IMR-90 (cell line): ENCODE data around the gene NEURL1B. TPM values are rescaled to one million over a fixed set of nuclear protein-coding genes. Genes with fewer than 3 reads are reported as not detected.
A peak's percentile ranks its signal among the peaks of the same experiment; 100 is the strongest.

Source experiments
- ATAC-seq: fragments of 200-7000 bp; cut with Tn5 transposase; 2 replicates; pipeline ENCODE4 v1.9.1; 2020; ENCODE audit warnings: low read depth, mild to moderate bottlenecking, moderate library complexity
- BruUV-seq: library from RNA; stranded (reverse); fragments of 400-500 nt; replicated peaks from 2 replicates; lab custom pipeline; 2021; lab: Mats Ljungman, UMichigan
- CTCF ChIA-PET: fragments of 300-600 bp; formaldehyde crosslinking; extraction: SDS; loops from one replicate; lab custom pipeline; 2021; ENCODE audit warnings: antibody characterized with exemption; lab: Yijun Ruan, JAX
- POLR2A ChIA-PET: fragments of 300-600 bp; sonication (Branson Sonifier 250); formaldehyde crosslinking; loops from one replicate; lab custom pipeline; 2022; ENCODE audit warnings: antibody characterized with exemption; ENCODE audit not compliant: unreplicated experiment; lab: Charles Lee
- DNase-seq: peaks from one replicate; pipeline ENCODE4 v3.0.0; 2013
- H2AFZ ChIP-seq: replicated peaks from 2 replicates; pipeline ENCODE3; 2013; ENCODE audit warnings: low read length, mild to moderate bottlenecking; ENCODE audit not compliant: poor library complexity
- H2AK5ac ChIP-seq: 2 replicates; pipeline ENCODE4 v1.6.1; 2013; ENCODE audit warnings: low read depth, low read length, inconsistent platforms
- H2AK9ac ChIP-seq: replicated peaks from 2 replicates; pipeline ENCODE3; 2013; ENCODE audit warnings: mild to moderate bottlenecking, low read depth, low read length, moderate library complexity; ENCODE audit not compliant: poor library complexity
- H2BK120ac ChIP-seq: 2 replicates; pipeline ENCODE4 v1.6.1; 2013; ENCODE audit warnings: low read depth, low read length, inconsistent platforms
- H2BK15ac ChIP-seq: 3 replicates; pipeline ENCODE4 v1.6.1; 2013; ENCODE audit warnings: low read depth, low read length, inconsistent platforms
- H2BK20ac ChIP-seq: 2 replicates; pipeline ENCODE4 v1.6.1; 2013; ENCODE audit warnings: low read depth, mild to moderate bottlenecking, inconsistent platforms, low read length, moderate library complexity
- H2BK5ac ChIP-seq: 2 replicates; pipeline ENCODE4 v1.6.1; 2013; ENCODE audit warnings: mild to moderate bottlenecking, low read depth, low read length, inconsistent platforms; ENCODE audit not compliant: poor library complexity, severe bottlenecking
- H3K14ac ChIP-seq: replicated peaks from 2 replicates; pipeline ENCODE4 v1.6.1; 2013; ENCODE audit warnings: low read depth, low read length, inconsistent platforms
- H3K18ac ChIP-seq: 2 replicates; pipeline ENCODE4 v1.6.1; 2013; ENCODE audit warnings: low read depth, low read length, control low read depth
- H3K23ac ChIP-seq: 2 replicates; pipeline ENCODE4 v1.6.1; 2013; ENCODE audit warnings: low read depth, low read length, inconsistent platforms
- H3K27ac ChIP-seq: 2 replicates; pipeline ENCODE4 v1.5.1; 2013; ENCODE audit warnings: mild to moderate bottlenecking, control low read depth, low read length; ENCODE audit not compliant: insufficient read depth
- H3K27me3 ChIP-seq: 2 replicates; pipeline ENCODE4 v1.6.1; 2013; ENCODE audit warnings: low read length; ENCODE audit not compliant: control insufficient read depth, insufficient read depth
- H3K36me3 ChIP-seq: 2 replicates; pipeline ENCODE4 v1.6.1; 2013; ENCODE audit warnings: low read length, mixed read lengths; ENCODE audit not compliant: control insufficient read depth, insufficient read depth
- H3K4ac ChIP-seq: 2 replicates; pipeline ENCODE4 v1.6.1; 2013; ENCODE audit warnings: low read depth, low read length, inconsistent platforms
- H3K4me1 ChIP-seq: 2 replicates; pipeline ENCODE4 v1.6.1; 2013; ENCODE audit warnings: low read length, mixed read lengths; ENCODE audit not compliant: control insufficient read depth, insufficient read depth
- H3K4me2 ChIP-seq: 2 replicates; pipeline ENCODE4 v1.6.1; 2013; ENCODE audit warnings: low read depth, mild to moderate bottlenecking, control low read depth, low read length, moderate library complexity
- H3K4me3 ChIP-seq: 2 replicates; pipeline ENCODE4 v1.5.1; 2013; ENCODE audit warnings: low read depth, mild to moderate bottlenecking, control low read depth, low read length, moderate library complexity; ENCODE audit not compliant: insufficient read depth
- H3K56ac ChIP-seq: 2 replicates; pipeline ENCODE4 v1.6.1; 2013; ENCODE audit warnings: low read length, inconsistent platforms; ENCODE audit not compliant: insufficient read depth; ENCODE audit errors: extremely low read depth
- H3K79me1 ChIP-seq, 2 experiments: 2 replicates each; pipeline ENCODE4 v1.6.1; 2013; ENCODE audit warnings: low read length in 2 of 2, inconsistent platforms in 1 of 2, low read depth in 1 of 2
- H3K9ac ChIP-seq: 2 replicates; pipeline ENCODE4 v1.6.1; 2013; ENCODE audit warnings: low read depth, low read length, control low read depth
- H3K9me1 ChIP-seq: 2 replicates; pipeline ENCODE4 v1.6.1; 2013; ENCODE audit warnings: low read length, inconsistent platforms; ENCODE audit not compliant: insufficient read depth
- H3K9me3 ChIP-seq: 2 replicates; pipeline ENCODE4 v1.6.1; 2013; ENCODE audit warnings: low read length; ENCODE audit not compliant: control insufficient read depth, insufficient read depth
- H4K20me1 ChIP-seq: 2 replicates; pipeline ENCODE4 v1.6.1; 2013; ENCODE audit warnings: low read length, inconsistent platforms; ENCODE audit not compliant: insufficient read depth
- H4K5ac ChIP-seq: 2 replicates; pipeline ENCODE4 v1.6.1; 2013; ENCODE audit warnings: mild to moderate bottlenecking, low read depth, low read length, control low read depth
- H4K8ac ChIP-seq, 2 experiments: 2 replicates each; pipeline ENCODE4 v1.6.1; 2013; ENCODE audit warnings: low read depth in 2 of 2, low read length in 2 of 2, control low read depth in 1 of 2, inconsistent platforms in 1 of 2
- H4K91ac ChIP-seq: 2 replicates; pipeline ENCODE4 v1.6.1; 2013; ENCODE audit warnings: low read depth, low read length, inconsistent platforms; ENCODE audit not compliant: insufficient read depth
- BHLHE40 ChIP-seq: fragments of 150-350 bp; IDR thresholded peaks from 2 replicates; pipeline ENCODE4 v1.6.1; 2016; ENCODE audit warnings: mild to moderate bottlenecking, low read depth, low read length
- CEBPB ChIP-seq: IDR thresholded peaks from 2 replicates; pipeline ENCODE4 v1.6.1; 2012; ENCODE audit warnings: low read depth, low read length, improper control_type of control experiment
- CHD1 ChIP-seq: IDR thresholded peaks from 2 replicates; pipeline ENCODE4 v1.6.1; 2012; ENCODE audit warnings: low read depth, low read length, improper control_type of control experiment
- WGBS, 2 experiments: methylation state at CpG; one replicate each; pipeline versions ENCODE4 v1.1.5 to v1.1.7; 2013; ENCODE audit warnings: missing lambda C conversion rate in 2 of 2; ENCODE audit not compliant: insufficient read length in 1 of 2; ENCODE audit errors: extremely low coverage in 2 of 2; 5-methylcytosine and 5-hydroxymethylcytosine counted together
- dilution Hi-C: fragments of 300-500 bp; cut with HindIII; formaldehyde crosslinking; loops from one replicate; pipeline ENCODE4 v1.14.3; 2018; ENCODE audit warnings: low sequenced_read_pairs; ENCODE audit not compliant: unreplicated experiment
- in situ Hi-C: fragments of 300-500 bp; cut with MboI; formaldehyde crosslinking; loops from 3 replicates; pipeline ENCODE4 v1.14.3; 2019; ENCODE audit warnings: low sequenced_read_pairs, inconsistent platforms, mixed read lengths
- intact Hi-C: fragments of 100-400 bp; cut with micrococcal nuclease; formaldehyde crosslinking; loops from 2 replicates; pipeline ENCODE4 v1.10.0; 2022
- polyA plus RNA-seq, 3 experiments: library from polyadenylated mRNA; depleted of rRNA; stranded (reverse); fragments of >200 nt; gene quantifications; 2 replicates each; pipeline ENCODE4 v1.2.3, GENCODE V29; 2012; ENCODE audit warnings: low replicate concordance in 1 of 3
- total RNA-seq: library from RNA; depleted of rRNA; stranded (reverse); fragments of >200 nt; gene quantifications from 2 replicates; pipeline ENCODE4 v1.2.3, GENCODE V29; 2012

The NEURL1B gene
- total and polyA plus RNA-seq, 2 of the 4 experiments (the other 2 are of a cell fraction) = 1.8 to 2.8 TPM

DNA sequence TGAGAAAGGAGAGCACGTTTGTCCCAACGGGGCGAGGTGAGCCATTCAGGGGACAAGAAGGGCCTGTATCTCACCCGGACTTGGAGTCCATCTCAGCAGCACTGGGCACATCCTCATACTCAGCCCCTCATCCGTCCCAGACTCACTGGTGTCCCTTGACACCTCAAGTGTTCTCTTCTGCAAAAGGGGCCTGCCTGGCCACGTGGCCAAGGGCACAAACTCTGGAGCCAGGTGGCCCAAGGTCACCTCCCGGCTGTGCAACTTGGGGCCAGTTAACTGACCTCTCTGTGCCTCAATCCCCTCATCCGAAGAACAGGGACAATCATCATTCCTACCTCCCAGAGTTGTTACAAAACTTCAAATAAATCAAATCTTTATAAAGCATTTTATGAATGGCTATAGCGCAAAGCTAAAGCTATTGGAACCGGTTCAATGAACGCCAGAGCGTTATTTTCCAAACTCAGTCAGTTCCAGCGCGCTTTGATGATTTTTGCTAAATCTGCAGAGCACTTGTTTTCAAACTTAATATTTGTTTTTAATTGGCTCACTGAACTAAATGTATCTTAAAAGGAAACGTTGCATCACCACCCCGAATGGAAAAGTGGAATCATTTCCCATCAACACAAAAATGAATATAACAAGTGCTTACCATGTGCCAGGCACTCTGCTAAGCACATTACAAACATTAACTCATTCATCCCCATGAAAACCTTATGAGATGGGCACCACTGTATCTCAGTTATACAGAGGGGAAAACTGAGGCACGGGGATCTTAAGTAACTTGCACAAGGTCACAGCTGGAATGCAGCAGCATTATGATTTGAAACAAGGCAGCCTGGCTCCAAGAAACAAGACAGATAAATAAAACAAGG is 80.6 kb downstream of the NEURL1B start:
- peak overlapping the region; percentile 27 for H3K4me2 ChIP-seq
- no peaks in the 10 kb centered on the region for H3K36me3 ChIP-seq
- H4K5ac ChIP-seq = peak overlapping the region; percentile 28
- no peak overlapping the region; a peak in 1 of 4 replicates for H4K8ac ChIP-seq
- peaks cover 0 to 2% of the 10 kb centered on the region in 2 experiments; a peak in 2 of 4 replicates for H3K79me1 ChIP-seq
- H3K4ac ChIP-seq = peak overlapping the region; percentile 24; the same call in 1 of the 2 replicates
- no peak overlapping the region for H2BK5ac ChIP-seq
- H2AFZ ChIP-seq = no peak overlapping the region
- H3K56ac ChIP-seq = no peak overlapping the region
- no peak overlapping the region for H2AK9ac ChIP-seq
- H2AK5ac ChIP-seq = no peak overlapping the region; the same call in 1 of the 2 replicates
- no peak overlapping the region for H3K4me3 ChIP-seq
- no peak overlapping the region for H3K27ac ChIP-seq
- peaks cover 3% of the 10 kb centered on the region; the same call in 1 of the 2 replicates for H3K27me3 ChIP-seq
- 0 out of 2 replicates have a peak, but pooled peaks have one; percentile 28 for ATAC-seq
- no peak overlapping the region for H3K9ac ChIP-seq
- peak overlapping the region; percentile 10; the same call in 1 of the 2 replicates for H2BK120ac ChIP-seq
- peak overlapping the region; percentile 58 for H2BK20ac ChIP-seq
- TF ChIP-seq CEBPB = peak; percentile 89
- no peak for TF ChIP-seq CHD1
- no peak for TF ChIP-seq BHLHE40
- no TSS peak for BruUV-seq
- H3K23ac ChIP-seq = no peak overlapping the region
- no peak overlapping the region for H3K18ac ChIP-seq
- peaks cover 3% of the 10 kb centered on the region; the same call in 1 of the 2 replicates for H3K9me1 ChIP-seq
- POLR2A ChIA-PET = no interaction called here
- H2BK15ac ChIP-seq = peak overlapping the region; percentile 54; the same call in 1 of the 3 replicates
- intact Hi-C loops = no loop called here
- H4K91ac ChIP-seq = peak overlapping the region; percentile 33; the same call in 1 of the 2 replicates
- no peak overlapping the region for H3K14ac ChIP-seq
- dilution Hi-C loops = no loop called here
- peak; percentile 42 for DNase-seq
- WGBS, 2 experiments = 63% methylated on average over 5 of the region's 17 CpGs; no CpG with 5 or more reads in 1 of the 2 experiments
- H4K20me1 ChIP-seq = no peaks in the 10 kb centered on the region
- in situ Hi-C loops = loop anchor here (25.0 kb wide), 1 partner anchor 866 kb away; no protein-coding TSS in a partner anchor
- H3K4me1 ChIP-seq = peaks cover 8% of the 10 kb centered on the region
- no peaks in the 10 kb centered on the region for H3K9me3 ChIP-seq
- CTCF ChIA-PET = no interaction called here
